Caco-2 (cell line): ENCODE results near the gene GSDME. TPM values are rescaled to one million over a fixed set of nuclear protein-coding genes. Genes with fewer than 3 reads are reported as not detected.

Experiments used
- BruUV-seq: library from RNA; stranded (reverse); fragments of 400-500 nt; replicated peaks from 2 replicates; lab custom pipeline; 2021; lab: Mats Ljungman, UMichigan
- CTCF ChIA-PET: fragments of 300-600 bp; sonication (Branson Sonifier 250); formaldehyde crosslinking; loops from one replicate; lab custom pipeline; 2022; ENCODE audit warnings: antibody characterized with exemption; lab: Charles Lee
- POLR2A ChIA-PET: fragments of 300-600 bp; sonication (Branson Sonifier 250); formaldehyde crosslinking; loops from one replicate; lab custom pipeline; 2022; ENCODE audit warnings: antibody characterized with exemption; lab: Charles Lee
- DNase-seq, 2 experiments: peaks; one replicate each; pipeline versions ENCODE4 v3.0.0 to v3.0.0-alpha.2; 2020 to 2022
- H3K27me3 ChIP-seq: replicated peaks from 2 replicates; pipeline ENCODE4 v1.6.0; 2011; ENCODE audit warnings: low read length; ENCODE audit not compliant: control insufficient read depth, insufficient read depth
- H3K36me3 ChIP-seq: 2 replicates; pipeline ENCODE4 v1.5.1; 2011; ENCODE audit warnings: low read length; ENCODE audit not compliant: control insufficient read depth, insufficient read depth
- H3K4me1 ChIP-seq: fragments of 250-450 bp; sonication (Bioruptor Pico); 2 replicates; pipeline ENCODE4 v1.5.1; 2020; ENCODE audit warnings: mild to moderate bottlenecking
- H3K4me3 ChIP-seq: 2 replicates; pipeline ENCODE4 v1.5.1; 2011; ENCODE audit warnings: low read depth, mild to moderate bottlenecking, control low read depth, low read length
- H3K9me3 ChIP-seq: fragments of 250-450 bp; sonication (Bioruptor Pico); 2 replicates; pipeline ENCODE4 v1.5.1; 2020; ENCODE audit warnings: mild to moderate bottlenecking, moderate library complexity
- H3K27ac Mint-ChIP-seq: one replicate; pipeline ENCODE4 v1.8.0; 2022; ENCODE audit warnings: mixed read lengths; ENCODE audit not compliant: unreplicated experiment
- H3K27me3 Mint-ChIP-seq: one replicate; pipeline ENCODE4 v1.8.0; 2022; ENCODE audit warnings: mixed read lengths; ENCODE audit not compliant: insufficient read depth, unreplicated experiment
- H3K36me3 Mint-ChIP-seq: one replicate; pipeline ENCODE4 v1.8.0; 2022; ENCODE audit warnings: mild to moderate bottlenecking, mixed read lengths; ENCODE audit not compliant: insufficient read depth, unreplicated experiment
- H3K4me1 Mint-ChIP-seq: one replicate; pipeline ENCODE4 v1.8.0; 2022; ENCODE audit warnings: low read depth, mixed read lengths; ENCODE audit not compliant: unreplicated experiment
- H3K4me3 Mint-ChIP-seq: one replicate; pipeline ENCODE4 v1.8.0; 2022; ENCODE audit warnings: mild to moderate bottlenecking, moderate library complexity, mixed read lengths; ENCODE audit not compliant: unreplicated experiment
- H3K9me3 Mint-ChIP-seq: one replicate; pipeline ENCODE4 v1.8.0; 2022; ENCODE audit warnings: mixed read lengths; ENCODE audit not compliant: unreplicated experiment
- CTCF ChIP-seq, 2 experiments: fragments of 200-600 bp in 1 of 2; IDR thresholded peaks; 1 replicate in 1 of 2; 2 replicates in 1 of 2; pipeline versions ENCODE4 v1.5.1 to v1.8.0; 2011 to 2022; ENCODE audit warnings: antibody characterized with exemption in 1 of 2, control low read depth in 1 of 2, inconsistent platforms in 1 of 2, low read depth in 1 of 2, low read length in 1 of 2, mild to moderate bottlenecking in 1 of 2, moderate library complexity in 1 of 2; ENCODE audit not compliant: insufficient read depth in 1 of 2, severe bottlenecking in 1 of 2, unreplicated experiment in 1 of 2
- intact Hi-C: fragments of 100-400 bp; cut with micrococcal nuclease; formaldehyde crosslinking; loops from one replicate; pipeline ENCODE4 v1.10.0; 2022; ENCODE audit not compliant: unreplicated experiment
- total RNA-seq: library from RNA; stranded (reverse); gene quantifications from 2 replicates; pipeline ENCODE4 v1.2.3, GENCODE V29; 2022

The GSDME gene
- total RNA-seq, 1 experiment from 2014 or later: 35.2 TPM

GRCh38 chr7:24745355-24745754 is 11.9 kb downstream of the GSDME start:
- ChIA-PET CTCF (no interaction called here), POLR2A (no interaction called here)
- Mint-ChIP-seq H3K4me3 (no peak overlapping the region), H3K27ac (no peak overlapping the region), H3K9me3 (no peaks in the 10 kb centered on the region), H3K4me1 (peaks cover 41% of the 10 kb centered on the region), H3K27me3 (no peaks in the 10 kb centered on the region), H3K36me3 (peaks cover 33% of the 10 kb centered on the region)
- no TSS peak for BruUV-seq
- intact Hi-C loops: no loop called here
- Histone ChIP-seq H3K9me3 (no peaks in the 10 kb centered on the region), H3K36me3 (no peaks in the 10 kb centered on the region), H3K4me1 (peaks cover 59% of the 10 kb centered on the region), H3K4me3 (no peak overlapping the region), H3K27me3 (no peaks in the 10 kb centered on the region)
- DNase-seq: no peak
- no peak for TF ChIP-seq CTCF (IDR thresholded peaks at IDR 0.05; ENCODE audit: insufficient read depth in 1 of 2, low read depth in 1 of 2, low read length in 1 of 2, severe bottlenecking in 1 of 2, unreplicated experiment in 1 of 2)

GRCh38 chr7:24743471-24743870 is 13.8 kb downstream of the GSDME start:
- ChIA-PET CTCF (no interaction called here), POLR2A (no interaction called here)
- peak overlapping the region; percentile 98 for H3K27ac Mint-ChIP-seq
- peaks cover 52% of the 10 kb centered on the region for H3K4me1 Mint-ChIP-seq
- H3K27me3 Mint-ChIP-seq: no peaks in the 10 kb centered on the region
- Histone ChIP-seq H3K4me3 (no peak overlapping the region), H3K9me3 (peaks cover 8% of the 10 kb centered on the region), H3K36me3 (no peaks in the 10 kb centered on the region), H3K27me3 (no peaks in the 10 kb centered on the region), H3K4me1 (peaks cover 61% of the 10 kb centered on the region)
- no peak for TF ChIP-seq CTCF (IDR thresholded peaks at IDR 0.05; ENCODE audit: insufficient read depth in 1 of 2, low read depth in 1 of 2, low read length in 1 of 2, severe bottlenecking in 1 of 2, unreplicated experiment in 1 of 2)
- peaks cover 10% of the 10 kb centered on the region for H3K9me3 Mint-ChIP-seq
- DNase-seq: no peak
- BruUV-seq: no TSS peak
- no peak overlapping the region for H3K4me3 Mint-ChIP-seq
- intact Hi-C loops: no loop called here
- peaks cover 32% of the 10 kb centered on the region for H3K36me3 Mint-ChIP-seq

GRCh38 chr7:24742506-24743162 is 14.6 kb downstream of the GSDME start:
- CTCF ChIA-PET: interaction anchor here (1.4 kb wide), 1 partner anchor 15 kb away, joined by 6 read pairs; no protein-coding TSS in a partner anchor
- Histone ChIP-seq H3K4me3 (no peak overlapping the region), H3K27me3 (no peaks in the 10 kb centered on the region), H3K9me3 (peaks cover 9% of the 10 kb centered on the region), H3K36me3 (no peaks in the 10 kb centered on the region), H3K4me1 (peaks cover 61% of the 10 kb centered on the region)
- no peak for DNase-seq
- POLR2A ChIA-PET: interaction anchor here (0.5 to 0.6 kb wide), 2 partner anchors 32 to 102 kb away, joined by 3 to 9 read pairs; no protein-coding TSS in a partner anchor
- no TSS peak for BruUV-seq
- no peak for TF ChIP-seq CTCF (IDR thresholded peaks at IDR 0.05; ENCODE audit: insufficient read depth in 1 of 2, low read depth in 1 of 2, low read length in 1 of 2, severe bottlenecking in 1 of 2, unreplicated experiment in 1 of 2)
- H3K4me1 Mint-ChIP-seq: peaks cover 52% of the 10 kb centered on the region
- H3K9me3 Mint-ChIP-seq: peaks cover 11% of the 10 kb centered on the region
- no peak overlapping the region for H3K4me3 Mint-ChIP-seq
- no peaks in the 10 kb centered on the region for H3K27me3 Mint-ChIP-seq
- peak overlapping the region; percentile 98 for H3K27ac Mint-ChIP-seq
- peaks cover 33% of the 10 kb centered on the region for H3K36me3 Mint-ChIP-seq
- intact Hi-C loops: no loop called here
